NCI-H2196 (cell line): Measurements from ENCODE around the gene GNG12.
"Not testable (repeated sequence)": the region's sequence is repeated elsewhere in the genome, so short reads cannot be mapped to it uniquely, and the experiment has no call there.

Experiments
- DNase-seq: peaks from one replicate; lab custom pipeline; 2025; ENCODE audit not compliant: unreplicated experiment; lab: John Stamatoyannopoulos, UW

The GNG12 gene

DNA sequence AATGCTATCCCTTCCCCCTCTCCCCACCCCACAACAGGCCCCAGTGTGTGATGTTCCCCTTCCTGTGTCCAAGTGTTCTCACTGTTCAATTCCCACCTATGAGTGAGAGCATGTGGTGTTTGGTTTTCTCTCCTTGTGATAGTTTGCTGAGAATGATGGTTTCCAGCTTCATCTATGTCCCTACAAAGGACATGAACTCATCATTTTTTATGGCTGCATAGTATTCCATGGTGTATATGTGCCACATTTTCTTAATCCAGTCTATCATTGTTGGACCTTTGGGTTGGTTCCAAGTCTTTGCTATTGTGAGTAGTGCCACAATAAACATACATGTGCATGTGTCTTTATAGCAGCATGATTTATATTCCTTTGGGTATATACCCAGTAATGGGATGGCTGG lies 168.0 kb downstream of the GNG12 start:
- DNase-seq: not testable (repeated sequence)

DNA sequence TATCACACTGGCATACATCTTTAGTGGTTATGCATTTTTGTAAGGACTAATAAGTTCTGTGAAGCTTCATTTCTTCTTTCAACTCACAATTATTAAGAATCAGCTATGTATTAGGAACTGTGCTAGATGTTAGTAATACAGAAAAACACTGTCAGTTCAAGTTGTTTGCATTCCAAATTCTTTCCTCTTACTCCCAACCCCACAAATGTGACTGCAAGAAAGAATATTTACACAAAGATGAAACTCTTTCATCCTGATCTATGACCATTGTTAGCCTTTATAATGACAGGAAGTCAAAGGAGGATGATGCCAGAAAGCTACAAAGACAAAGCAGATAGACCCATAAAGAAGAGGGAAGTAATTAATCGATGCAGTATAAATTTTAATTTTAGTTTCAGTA lies 169.2 kb downstream of the GNG12 start:
- no peak for DNase-seq

DNA sequence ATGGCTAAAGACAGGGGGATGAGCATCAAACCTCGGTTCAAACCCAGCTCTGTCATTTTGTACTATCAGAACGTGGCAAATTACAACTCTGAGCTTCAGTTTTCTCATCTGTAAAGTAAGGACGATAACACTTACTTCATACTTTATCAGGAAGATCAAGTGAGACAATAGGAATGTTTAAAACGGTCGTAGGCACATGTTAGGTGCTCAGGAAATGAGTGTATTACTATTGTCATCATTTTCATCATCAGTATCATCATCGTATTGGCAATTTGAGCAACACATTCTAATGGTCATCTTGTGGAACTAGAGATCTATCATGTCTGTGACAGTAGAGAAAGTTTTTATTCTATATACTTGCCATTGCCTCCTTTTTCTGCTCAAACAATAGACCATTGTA lies 170.4 kb downstream of the GNG12 start:
- no peak for DNase-seq

GRCh38 chr1:67659229-67659628 lies 174.0 kb downstream of the GNG12 start:
- DNase-seq: no peak

DNA sequence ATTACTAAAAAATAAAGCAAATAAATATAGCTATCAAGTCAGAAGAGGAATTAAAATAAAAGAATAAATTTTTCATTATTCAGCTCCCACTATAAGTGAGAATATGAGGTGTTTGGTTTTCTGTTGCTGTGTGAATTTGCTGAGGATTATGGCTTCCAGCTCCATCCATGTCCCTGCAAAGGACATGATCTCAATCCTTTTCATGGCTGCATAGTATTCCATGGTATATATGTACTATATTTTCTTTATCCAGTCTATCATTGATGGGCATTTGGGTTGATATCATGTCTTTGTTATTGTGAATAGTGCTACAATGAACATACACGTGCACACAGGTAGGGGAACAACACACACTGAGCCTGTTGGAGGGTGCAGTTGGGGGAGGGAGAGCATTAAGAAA lies 176.1 kb downstream of the GNG12 start:
- not testable (repeated sequence) for DNase-seq

GRCh38 chr1:67655581-67655980 lies 177.7 kb downstream of the GNG12 start:
- no peak for DNase-seq

- DNase-seq: no peak
These were observed 180.0 kb downstream of the GNG12 start for GRCh38 chr1:67653304-67653703.

DNA sequence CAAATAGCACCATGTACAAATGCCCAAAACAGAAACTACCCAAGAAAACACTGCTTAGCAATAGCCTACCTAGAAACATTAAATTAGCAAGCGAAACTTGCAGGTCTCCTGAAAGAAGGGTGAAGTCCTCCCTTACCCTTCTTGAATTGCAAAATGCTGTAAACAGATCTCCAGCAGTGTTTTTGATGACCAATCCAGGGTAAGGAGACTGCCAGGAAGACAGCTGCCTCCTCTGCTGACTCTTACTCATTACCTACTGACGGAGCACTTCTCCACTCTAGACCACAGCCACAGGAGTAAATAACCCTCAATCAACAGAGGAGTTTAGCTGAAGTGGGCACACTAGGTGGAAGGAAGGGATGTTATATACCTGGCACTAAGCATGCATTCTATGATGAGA lies 180.5 kb downstream of the GNG12 start:
- DNase-seq: peak; percentile 57
